HCT116 (cell line): Measurements from ENCODE around the gene C1QL4. TPM values are rescaled to one million over a fixed set of nuclear protein-coding genes. Genes with fewer than 3 reads are reported as not detected.

ENCODE experiments used
- ATAC-seq: fragments of 200-7000 bp; cut with Tn5 transposase; 2 replicates; pipeline ENCODE4 v1.9.1; 2020; ENCODE audit warnings: mild to moderate bottlenecking, moderate library complexity
- BruUV-seq: library from RNA; stranded (reverse); fragments of 400-500 nt; replicated peaks from 2 replicates; lab custom pipeline; 2021; lab: Mats Ljungman, UMichigan
- CTCF ChIA-PET: fragments of 300-600 bp; sonication (Branson Sonifier 250); formaldehyde crosslinking; loops from one replicate; lab custom pipeline; 2021; ENCODE audit warnings: antibody characterized with exemption; lab: Charles Lee
- POLR2A ChIA-PET: fragments of 300-600, 350-600 bp; sonication (Branson Sonifier 250); formaldehyde crosslinking; loops from one replicate; lab custom pipeline; 2021; ENCODE audit warnings: antibody characterized with exemption; lab: Charles Lee
- RAD21 ChIA-PET, 2 experiments: fragments of 300-600 bp; sonication (Branson Sonifier 250); formaldehyde crosslinking; loops; one replicate each; lab custom pipeline; 2023; ENCODE audit warnings: low total read pairs in 2 of 2; ENCODE audit not compliant: uncharacterized antibody in 2 of 2, unreplicated experiment in 2 of 2, low non-redundant PET in 1 of 2; lab: Charles Lee
- DNase-seq: peaks from one replicate; pipeline ENCODE4 v3.0.0-alpha.2; 2010; ENCODE audit warnings: low read depth, low spot score
- H2AFZ ChIP-seq: fragments of 200-600 bp; shearing (Covaris generic), sonication (generic); 2 replicates; pipeline ENCODE4 v1.6.1; 2017; ENCODE audit warnings: low read depth, mixed run types, mixed read lengths, antibody characterized with exemption, low read length; ENCODE audit not compliant: poor library complexity, severe bottlenecking
- H3K27ac ChIP-seq: 2 replicates; pipeline ENCODE4 v1.5.1; 2012; ENCODE audit warnings: low read depth, low read length
- H3K27me3 ChIP-seq: fragments of 200-600 bp; sonication (generic); 2 replicates; pipeline ENCODE4 v1.6.1; 2016; ENCODE audit warnings: mixed run types, low read length, mixed read lengths; ENCODE audit not compliant: insufficient read depth
- H3K36me3 ChIP-seq, 2 experiments: fragments of 200-500 bp in 1 of 2; fragments of 200-600 bp in 1 of 2; sonication (Bioruptor generic) in 1 of 2; sonication (generic) in 1 of 2; 2 replicates each; pipeline versions ENCODE4 v1.5.1 to v1.6.1; 2014 to 2016; ENCODE audit warnings: low read length in 2 of 2, inconsistent platforms in 1 of 2, mixed read lengths in 1 of 2, mixed run types in 1 of 2; ENCODE audit not compliant: insufficient read depth in 2 of 2, control insufficient read depth in 1 of 2
- H3K4me1 ChIP-seq, 2 experiments: fragments of 200-600 bp in 1 of 2; sonication (generic) in 1 of 2; 2 replicates each; pipeline versions ENCODE4 v1.5.1 to v1.6.1; 2012 to 2017; ENCODE audit warnings: low read length in 2 of 2, inconsistent platforms in 1 of 2, mild to moderate bottlenecking in 1 of 2, mixed read lengths in 1 of 2, mixed run types in 1 of 2, moderate library complexity in 1 of 2; ENCODE audit not compliant: insufficient read depth in 2 of 2, control insufficient read depth in 1 of 2
- H3K4me2 ChIP-seq: fragments of 200-600 bp; sonication (generic); 2 replicates; pipeline ENCODE4 v1.6.1; 2017; ENCODE audit warnings: mixed run types, low read length, mixed read lengths
- H3K4me3 ChIP-seq, 2 experiments: fragments of 200-600 bp in 1 of 2; sonication (generic) in 1 of 2; replicated peaks in 1 of 2; 2 replicates each; pipeline ENCODE4 v1.5.1; 2011 to 2016; ENCODE audit warnings: low read length in 2 of 2, control low read depth in 1 of 2, low read depth in 1 of 2, mild to moderate bottlenecking in 1 of 2, mixed read lengths in 1 of 2, mixed run types in 1 of 2
- H3K79me2 ChIP-seq: fragments of 200-600 bp; sonication (generic); 2 replicates; pipeline ENCODE4 v1.6.1; 2017; ENCODE audit warnings: mild to moderate bottlenecking, mixed run types, low read length, moderate library complexity, mixed read lengths; ENCODE audit not compliant: insufficient read depth
- H3K9ac ChIP-seq: fragments of 200-600 bp; sonication (generic); 2 replicates; pipeline ENCODE4 v1.6.1; 2016; ENCODE audit warnings: low read length, mixed read lengths
- H3K9me2 ChIP-seq: fragments of 200-600 bp; sonication (generic), shearing (Covaris generic); 2 replicates; pipeline ENCODE4 v1.6.1; 2017; ENCODE audit warnings: mixed run types, mild to moderate bottlenecking, moderate library complexity; ENCODE audit not compliant: insufficient read depth
- H3K9me3 ChIP-seq, 2 experiments: fragments of 200-500 bp in 1 of 2; fragments of 200-600 bp in 1 of 2; sonication (Bioruptor generic) in 1 of 2; sonication (generic) in 1 of 2; 2 replicates each; pipeline ENCODE4 v1.6.1; 2014 to 2017; ENCODE audit warnings: low read length in 2 of 2, mixed read lengths in 2 of 2, inconsistent platforms in 1 of 2, low read depth in 1 of 2, mild to moderate bottlenecking in 1 of 2, mixed run types in 1 of 2, moderate library complexity in 1 of 2; ENCODE audit not compliant: control insufficient read depth in 1 of 2, insufficient read depth in 1 of 2
- H4K20me1 ChIP-seq: fragments of 200-600 bp; sonication (generic), shearing (Covaris generic); 2 replicates; pipeline ENCODE4 v1.6.1; 2017; ENCODE audit warnings: mixed run types, mild to moderate bottlenecking, moderate library complexity; ENCODE audit not compliant: insufficient read depth
- CBX3 ChIP-seq: IDR thresholded peaks from 2 replicates; pipeline ENCODE4 v1.6.1; 2012; ENCODE audit warnings: low read depth
- EGR1 ChIP-seq: IDR thresholded peaks from 2 replicates; pipeline ENCODE4 v1.6.1; 2012; ENCODE audit warnings: low read depth
- EZH2 ChIP-seq: fragments of 200-600 bp; sonication (generic); IDR thresholded peaks from 2 replicates; pipeline ENCODE4 v1.6.1; 2017; ENCODE audit warnings: antibody characterized with exemption, mixed run types
- FOSL1 ChIP-seq: IDR thresholded peaks from 2 replicates; pipeline ENCODE4 v1.6.1; 2012; ENCODE audit warnings: low read depth
- JUND ChIP-seq: IDR thresholded peaks from 2 replicates; pipeline ENCODE4 v1.6.1; 2012
- SIN3A ChIP-seq: IDR thresholded peaks from 2 replicates; pipeline ENCODE4 v1.6.1; 2012; ENCODE audit warnings: low read depth
- SRF ChIP-seq: IDR thresholded peaks from 2 replicates; pipeline ENCODE4 v1.6.1; 2012; ENCODE audit warnings: low read depth
- TCF7L2 ChIP-seq: IDR thresholded peaks from 2 replicates; pipeline ENCODE4 v1.7.0; 2011; ENCODE audit warnings: borderline replicate concordance, inconsistent platforms; ENCODE audit not compliant: insufficient read depth, insufficient read length; ENCODE audit errors: extremely low read depth
- ZFX ChIP-seq: fragments of 450-650 bp; IDR thresholded peaks from 2 replicates; pipeline ENCODE4 v1.6.1; 2017
- ZNF274 ChIP-seq: fragments of 200-500 bp; sonication (Bioruptor generic); IDR thresholded peaks from 2 replicates; pipeline ENCODE4 v1.6.1; 2014; ENCODE audit warnings: mild to moderate bottlenecking, low read depth, low read length, inconsistent platforms
- intact Hi-C: fragments of 100-400 bp; cut with micrococcal nuclease; formaldehyde crosslinking; loops from 2 replicates; pipeline ENCODE4 v1.10.0; 2022
- total RNA-seq: library from RNA; stranded (reverse); gene quantifications from one replicate; pipeline ENCODE4 v1.2.1, GENCODE V29; 2021; ENCODE audit not compliant: unreplicated experiment
- TF ChIP-seq, protein P1 (sequence below), 3 experiments: fragments of 200-600 bp in 1 of 3; sonication (generic) in 1 of 3; IDR thresholded peaks in 2 of 3; conservative IDR thresholded peaks in 1 of 3; 2 replicates each; pipeline ENCODE4 v1.5.1; 2012 to 2017; ENCODE audit warnings: low read depth in 2 of 3, low read length in 2 of 3, antibody characterized with exemption in 1 of 3, borderline replicate concordance in 1 of 3, control low read depth in 1 of 3, mild to moderate bottlenecking in 1 of 3, mixed read lengths in 1 of 3, mixed run types in 1 of 3, moderate library complexity in 1 of 3; ENCODE audit not compliant: insufficient read depth in 1 of 3

C1QL4 gene
- total RNA-seq, 1 experiment from 2014 or later, result 8.1 TPM

DNA sequence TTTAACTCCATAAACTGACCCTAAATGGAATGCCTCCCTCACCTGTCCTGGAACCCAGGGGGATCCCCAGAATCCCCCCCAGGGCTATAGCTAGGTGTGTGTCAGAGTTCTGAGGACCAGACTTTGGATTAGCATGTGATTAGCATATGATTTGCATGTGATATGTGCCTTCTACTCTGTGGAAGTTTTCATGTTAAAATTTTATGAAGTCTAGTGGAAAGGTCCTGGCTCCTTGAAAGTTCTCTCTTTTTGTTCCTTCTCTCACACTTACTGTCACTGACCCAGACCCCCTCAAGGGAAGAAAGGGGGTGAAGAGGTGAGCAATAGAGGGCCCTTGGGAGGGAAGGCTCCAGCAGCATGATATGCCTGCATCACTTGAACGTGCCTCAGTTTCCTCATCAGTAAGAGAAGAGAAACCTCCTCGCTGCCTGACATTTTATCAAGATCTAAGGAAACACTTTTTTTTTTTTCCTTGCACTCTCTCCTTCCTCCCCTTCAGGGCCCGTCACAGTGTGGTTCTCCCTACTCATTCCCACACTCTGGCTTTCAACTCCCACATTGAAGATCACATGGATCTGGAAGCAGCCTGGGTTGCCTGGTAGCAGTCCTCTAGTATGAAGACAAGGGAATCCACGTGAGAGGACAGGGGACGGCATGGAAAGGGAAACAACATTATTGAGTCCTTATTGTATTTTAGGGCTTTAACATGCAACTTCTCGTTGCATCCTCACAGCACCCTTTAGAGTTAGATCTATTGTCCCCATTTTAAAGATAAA, 3.3 kb upstream of the C1QL4 start:
- no peaks in the 10 kb centered on the region for H4K20me1 ChIP-seq
- intact Hi-C loops, result no loop called here
- H3K27ac ChIP-seq, result no peak overlapping the region; the same call in 1 of the 2 replicates
- ChIA-PET CTCF (interaction anchor here (1.1 to 3.0 kb wide), 4 partner anchors 7 to 18 kb away, joined by 7 to 45 read pairs (median 18); no protein-coding TSS in a partner anchor), POLR2A (no interaction called here), RAD21 (no interaction called here)
- H2AFZ ChIP-seq, result no peak overlapping the region
- no peak overlapping the region for H3K9ac ChIP-seq
- no peaks in the 10 kb centered on the region for H3K79me2 ChIP-seq
- ATAC-seq (no peak), DNase-seq (no peak)
- no peaks in the 10 kb centered on the region for H3K27me3 ChIP-seq
- H3K4me2 ChIP-seq, result peak overlapping the region; percentile 47
- H3K4me3 ChIP-seq, result no peak overlapping the region
- no peaks in the 10 kb centered on the region for H3K9me3 ChIP-seq
- H3K36me3 ChIP-seq, result no peaks in the 10 kb centered on the region
- no TSS peak for BruUV-seq
- H3K9me2 ChIP-seq, result no peaks in the 10 kb centered on the region
- H3K4me1 ChIP-seq, result peaks cover 22 to 60% of the 10 kb centered on the region in 2 experiments
- no peak for TF ChIP-seq CBX3
- TF ChIP-seq FOSL1, result no peak
- no peak for TF ChIP-seq SIN3A
- TF ChIP-seq ZNF274, result no peak
- no peak for TF ChIP-seq TCF7L2
- no peak for TF ChIP-seq JUND
- no peak for TF ChIP-seq SRF
- TF ChIP-seq EGR1, result no peak
- TF ChIP-seq EZH2, result no peak
- TF ChIP-seq, protein P1, sequence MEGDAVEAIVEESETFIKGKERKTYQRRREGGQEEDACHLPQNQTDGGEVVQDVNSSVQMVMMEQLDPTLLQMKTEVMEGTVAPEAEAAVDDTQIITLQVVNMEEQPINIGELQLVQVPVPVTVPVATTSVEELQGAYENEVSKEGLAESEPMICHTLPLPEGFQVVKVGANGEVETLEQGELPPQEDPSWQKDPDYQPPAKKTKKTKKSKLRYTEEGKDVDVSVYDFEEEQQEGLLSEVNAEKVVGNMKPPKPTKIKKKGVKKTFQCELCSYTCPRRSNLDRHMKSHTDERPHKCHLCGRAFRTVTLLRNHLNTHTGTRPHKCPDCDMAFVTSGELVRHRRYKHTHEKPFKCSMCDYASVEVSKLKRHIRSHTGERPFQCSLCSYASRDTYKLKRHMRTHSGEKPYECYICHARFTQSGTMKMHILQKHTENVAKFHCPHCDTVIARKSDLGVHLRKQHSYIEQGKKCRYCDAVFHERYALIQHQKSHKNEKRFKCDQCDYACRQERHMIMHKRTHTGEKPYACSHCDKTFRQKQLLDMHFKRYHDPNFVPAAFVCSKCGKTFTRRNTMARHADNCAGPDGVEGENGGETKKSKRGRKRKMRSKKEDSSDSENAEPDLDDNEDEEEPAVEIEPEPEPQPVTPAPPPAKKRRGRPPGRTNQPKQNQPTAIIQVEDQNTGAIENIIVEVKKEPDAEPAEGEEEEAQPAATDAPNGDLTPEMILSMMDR (IDR thresholded peaks at IDR 0.05 in 2 of 3, conservative IDR thresholded peaks at IDR 0.05 in 1 of 3; ENCODE audit: borderline replicate concordance in 1 of 3, insufficient read depth in 1 of 3, low read depth in 2 of 3, low read length in 2 of 3), result no peak
- no peak for TF ChIP-seq ZFX
